GM10266 (cell line): Measurements from ENCODE around the gene C4orf46.
A peak's percentile ranks its signal among the peaks of the same experiment; 100 is the strongest.
"Not testable (repeated sequence)": the region's sequence is repeated elsewhere in the genome, so short reads cannot be mapped to it uniquely, and the experiment has no call there.

Experiments used
- DNase-seq: peaks from one replicate; pipeline ENCODE4 v3.0.0; 2012; ENCODE audit errors: extremely low spot score
- CTCF ChIP-seq: IDR thresholded peaks from 2 replicates; pipeline ENCODE4 v1.5.1; 2012; ENCODE audit warnings: mild to moderate bottlenecking, low read depth; ENCODE audit not compliant: control insufficient read depth, insufficient read depth; ENCODE audit errors: missing control alignments

C4orf46 gene

DNA sequence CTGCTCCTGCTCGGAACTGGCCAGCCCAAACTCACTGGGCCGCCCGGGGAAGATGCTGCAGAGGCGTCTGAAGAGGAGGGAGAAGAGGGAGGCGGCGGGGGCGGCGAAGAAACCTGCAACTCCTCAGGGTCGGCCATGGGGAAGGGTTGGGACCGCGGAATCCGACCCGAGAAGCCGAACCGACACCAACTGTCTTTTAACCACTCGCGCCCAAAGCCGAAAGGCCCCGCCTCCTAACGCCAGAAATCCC is at the start of gene C4orf46:
Gene C4orf46 (minus strand): TSS at position 223 of the 250 bp plus-strand sequence. CDS start 86 bp downstream, at position 137.
- no peak for DNase-seq
- no peak for TF ChIP-seq CTCF

DNA sequence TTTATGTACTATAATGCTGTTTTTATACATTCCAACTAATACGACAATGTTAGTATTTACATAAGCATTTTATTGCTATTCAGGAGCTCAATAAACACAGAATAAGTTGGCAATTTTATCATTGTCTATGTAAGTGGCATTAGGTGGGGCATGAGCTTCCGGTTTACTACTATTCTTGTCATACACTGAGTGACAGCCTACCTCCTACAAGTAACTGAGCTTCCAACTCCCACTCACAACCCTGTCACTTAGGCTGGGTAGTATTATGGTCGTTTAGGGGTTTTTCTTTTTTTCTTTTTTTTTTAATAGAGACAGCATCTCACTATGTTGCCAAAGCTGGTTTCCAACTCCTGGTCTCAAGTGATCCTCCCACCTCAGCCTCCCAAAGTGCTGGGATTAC is 44.1 kb upstream of the C4orf46 start:
- DNase-seq, result no peak
- TF ChIP-seq CTCF, result no peak

DNA sequence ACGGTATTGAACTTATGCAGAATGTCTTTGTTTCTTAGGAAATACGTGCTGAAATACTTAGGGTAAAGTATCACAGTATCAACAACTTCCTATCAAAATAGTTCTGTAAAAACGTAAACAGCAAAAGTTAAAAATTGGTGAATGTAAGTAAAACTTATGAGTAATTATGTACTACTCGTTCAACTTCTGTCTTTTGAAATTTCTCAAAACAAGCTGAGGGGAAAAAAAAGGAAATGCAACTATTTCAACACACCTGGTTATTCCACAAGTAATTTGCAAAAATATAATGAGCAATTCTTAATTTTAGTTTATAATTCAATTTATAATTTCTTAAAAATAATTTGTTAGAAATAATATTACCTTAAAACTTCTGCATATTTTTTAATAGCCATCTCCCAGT is 43.2 kb upstream of the C4orf46 start:
- no peak for DNase-seq
- TF ChIP-seq CTCF, result no peak

GRCh38 chr4:158712622-158713021 is 40.9 kb upstream of the C4orf46 start:
- not testable (repeated sequence) for DNase-seq

DNA sequence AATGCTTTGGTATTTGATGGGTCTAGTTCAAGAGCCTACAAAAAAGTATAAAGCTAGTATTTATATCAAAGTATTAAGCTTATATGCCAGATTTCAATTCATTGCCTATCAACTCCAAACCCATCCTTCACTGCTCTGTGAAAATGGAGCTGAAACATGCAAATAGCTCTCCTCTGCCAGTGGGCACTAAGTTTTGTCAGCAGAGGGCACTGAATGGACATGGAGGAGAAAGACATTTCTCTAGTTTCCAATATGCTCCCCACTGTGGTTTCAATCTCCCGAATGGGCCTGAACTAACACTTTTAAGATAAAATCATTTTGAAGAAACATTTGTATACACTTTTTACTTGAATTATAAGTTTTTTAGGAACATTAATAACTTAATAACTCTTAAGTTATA is 39.1 kb upstream of the C4orf46 start:
- TF ChIP-seq CTCF, result peak; percentile 22
- no peak for DNase-seq

DNA sequence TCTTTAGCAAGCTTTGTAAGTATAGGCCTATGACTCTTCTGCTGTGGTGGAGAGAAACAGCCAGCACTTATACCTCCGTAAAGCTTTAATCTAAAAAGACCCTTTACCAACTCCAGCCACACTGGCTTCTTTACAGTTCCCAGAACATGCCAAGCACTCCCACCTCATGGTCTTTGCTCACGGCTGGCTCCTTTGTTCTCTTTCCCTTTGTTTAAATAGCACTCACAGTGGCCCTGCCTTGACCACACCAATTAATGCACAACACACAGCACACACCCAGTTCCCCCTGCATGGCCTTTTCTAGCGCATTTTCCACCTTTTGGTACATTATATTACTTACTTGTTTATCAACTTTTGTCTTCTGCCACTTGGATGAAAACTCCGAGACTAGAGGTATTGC is 32.6 kb upstream of the C4orf46 start:
- no peak for DNase-seq
- TF ChIP-seq CTCF, result no peak

DNA sequence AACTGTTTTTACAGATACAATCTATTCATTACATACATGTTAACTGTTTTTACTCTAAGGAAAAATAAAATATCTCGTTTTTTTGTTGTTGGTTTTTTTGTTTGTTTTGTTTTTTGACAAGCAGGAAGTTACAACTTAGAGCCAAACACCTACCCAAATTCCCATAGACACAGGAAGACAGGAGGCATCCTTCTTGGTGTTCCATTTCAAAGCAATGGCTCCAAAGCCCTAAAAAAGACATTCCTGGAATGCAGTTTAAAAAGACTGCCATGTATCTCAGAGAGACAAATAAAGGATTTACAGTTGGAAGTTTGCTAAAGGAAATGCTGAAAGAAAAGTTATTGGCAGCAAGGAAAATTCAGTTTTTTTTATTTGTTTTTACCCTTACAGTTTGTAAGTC is 17.1 kb upstream of the C4orf46 start:
- DNase-seq, result no peak
- no peak for TF ChIP-seq CTCF

DNA sequence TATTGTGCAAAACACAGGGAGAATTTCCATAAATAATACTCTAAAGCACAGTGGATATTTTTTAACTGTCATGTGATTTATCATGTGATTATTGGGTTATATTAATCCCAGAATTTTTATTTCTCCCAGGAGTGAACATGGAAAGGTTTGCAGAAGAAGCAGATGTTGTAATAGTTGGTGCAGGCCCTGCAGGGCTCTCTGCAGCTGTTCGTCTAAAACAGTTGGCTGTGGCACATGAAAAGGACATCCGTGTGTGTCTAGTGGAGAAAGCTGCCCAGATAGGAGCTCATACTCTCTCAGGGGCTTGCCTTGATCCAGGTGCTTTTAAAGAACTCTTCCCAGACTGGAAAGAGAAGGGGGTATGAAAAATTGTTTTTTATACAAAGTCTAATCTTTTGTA is 10.4 kb upstream of the C4orf46 start:
- no peak for TF ChIP-seq CTCF
- no peak for DNase-seq
